Dedifferentiated amniotic fluid mesenchymal stem cell (primary cell): ENCODE data around the gene PPP6C.
A peak's percentile ranks its signal among the peaks of the same experiment; 100 is the strongest.
"Not testable (repeated sequence)": the region's sequence is repeated elsewhere in the genome, so short reads cannot be mapped to it uniquely, and the experiment has no call there.

ENCODE experiments used
- DNase-seq: peaks from one replicate; pipeline ENCODE4 v3.0.0-alpha.2; 2016; ENCODE audit errors: extremely low spot score

The PPP6C gene

GRCh38 chr9:125181756-125182155, 7.8 kb downstream of the PPP6C start:
- DNase-seq = not testable (repeated sequence)

GRCh38 chr9:125180876-125181275, 8.7 kb downstream of the PPP6C start:
- DNase-seq = no peak

- DNase-seq = not testable (repeated sequence)
Observed at GRCh38 chr9:125179776-125180175, 9.8 kb downstream of the PPP6C start.

GRCh38 chr9:125177888-125178287, 11.7 kb downstream of the PPP6C start:
- no peak for DNase-seq

- DNase-seq = no peak
Observed at GRCh38 chr9:125176636-125177035, 13.0 kb downstream of the PPP6C start.

- DNase-seq = no peak
Observed at GRCh38 chr9:125172031-125172755, 17.4 kb downstream of the PPP6C start.

- DNase-seq = no peak
Observed at GRCh38 chr9:125169895-125170294, 19.7 kb downstream of the PPP6C start.

GRCh38 chr9:125166762-125167161, 22.8 kb downstream of the PPP6C start:
- no peak for DNase-seq

GRCh38 chr9:125162891-125163290, 26.7 kb downstream of the PPP6C start:
- not testable (repeated sequence) for DNase-seq

GRCh38 chr9:125161284-125161918, 28.2 kb downstream of the PPP6C start:
- peak; percentile 44 for DNase-seq

GRCh38 chr9:125160750-125161149, 28.9 kb downstream of the PPP6C start:
- DNase-seq = no peak

GRCh38 chr9:125156551-125156950, 33.1 kb downstream of the PPP6C start:
- no peak for DNase-seq

GRCh38 chr9:125153712-125154367, 35.8 kb downstream of the PPP6C start:
- no peak for DNase-seq

- no peak for DNase-seq
Observed at GRCh38 chr9:125151730-125152129, 37.9 kb downstream of the PPP6C start.

- no peak for DNase-seq
Observed at GRCh38 chr9:125150349-125151245, 39.0 kb downstream of the PPP6C start.

- no peak for DNase-seq
Observed at GRCh38 chr9:125147401-125147951, 42.1 kb downstream of the PPP6C start.

GRCh38 chr9:125146247-125146646, 43.4 kb downstream of the PPP6C start:
- DNase-seq = peak; percentile 91

- DNase-seq = no peak
Observed at GRCh38 chr9:125145425-125145824, 44.2 kb downstream of the PPP6C start.

GRCh38 chr9:125143377-125144090, 46.1 kb downstream of the PPP6C start, which contains the start of gene SCAI:
Gene SCAI, minus strand, starts transcription at chr9:125143528. Its CDS starts 91 bp downstream, at chr9:125143437.
- DNase-seq = peak; percentile 99

- DNase-seq = no peak
Observed at GRCh38 chr9:125142560-125143376, 46.8 kb downstream of the PPP6C start.
